Liver (tissue), 9 donors: ENCODE results near the gene DMRTC2. TPM values are rescaled to one million over a fixed set of nuclear protein-coding genes. Genes with fewer than 3 reads are reported as not detected.

Source experiments
- DNase-seq: peaks from one replicate; pipeline ENCODE4 v3.0.0-alpha.2; 2017; ENCODE audit warnings: low spot score
- H3K27ac ChIP-seq, 2 donors: one replicate each; pipeline ENCODE4 v1.7.0; 2013; ENCODE audit warnings: inconsistent platforms in 2 of 2, low read length in 2 of 2, control low read depth in 1 of 2, low read depth in 1 of 2, mild to moderate bottlenecking in 1 of 2
- H3K27me3 ChIP-seq, 4 donors: one replicate each; pipeline versions ENCODE4 v1.6.1 to v1.7.0; 2013; ENCODE audit warnings: low read length in 3 of 4, inconsistent platforms in 1 of 4, mild to moderate bottlenecking in 1 of 4, moderate library complexity in 1 of 4; ENCODE audit not compliant: control insufficient read depth in 4 of 4, insufficient read depth in 4 of 4
- H3K36me3 ChIP-seq, 4 donors: one replicate each; pipeline versions ENCODE4 v1.6.1 to v1.7.0; 2013; ENCODE audit warnings: low read length in 3 of 4, mild to moderate bottlenecking in 3 of 4, low read depth in 1 of 4, moderate library complexity in 1 of 4; ENCODE audit not compliant: control insufficient read depth in 4 of 4, insufficient read depth in 3 of 4
- H3K4me1 ChIP-seq, 4 donors: one replicate each; pipeline versions ENCODE4 v1.6.1 to v1.7.0; 2013; ENCODE audit warnings: low read length in 3 of 4, mild to moderate bottlenecking in 3 of 4, moderate library complexity in 1 of 4; ENCODE audit not compliant: control insufficient read depth in 4 of 4, insufficient read depth in 4 of 4
- H3K4me3 ChIP-seq, 3 donors: one replicate each; pipeline versions ENCODE4 v1.6.1 to v1.7.0; 2013; ENCODE audit warnings: low read length in 3 of 3, control low read depth in 1 of 3, low read depth in 1 of 3, mild to moderate bottlenecking in 1 of 3
- H3K9ac ChIP-seq, 2 donors: one replicate each; pipeline ENCODE4 v1.7.0; 2013; ENCODE audit warnings: low read length in 2 of 2, mild to moderate bottlenecking in 2 of 2, moderate library complexity in 2 of 2, control low read depth in 1 of 2, low read depth in 1 of 2
- H3K9me3 ChIP-seq, 4 donors: one replicate each; pipeline versions ENCODE4 v1.6.1 to v1.7.0; 2013; ENCODE audit warnings: low read length in 3 of 4; ENCODE audit not compliant: control insufficient read depth in 4 of 4
- CTCF ChIP-seq: fragments of 150-350 bp; IDR thresholded peaks from 2 replicates; pipeline ENCODE4 v1.5.1; 2017; ENCODE audit warnings: improper control_type of control experiment, low read depth, low read length; ENCODE audit not compliant: missing input control
- EGR1 ChIP-seq, 2 donors: IDR thresholded peaks; 2 replicates each; pipeline ENCODE4 v1.6.1; 2016 to 2018; ENCODE audit warnings: antibody characterized with exemption in 2 of 2, low read depth in 2 of 2
- FOXA1 ChIP-seq: IDR thresholded peaks from 2 replicates; pipeline ENCODE4 v1.6.1; 2016; ENCODE audit warnings: antibody characterized with exemption
- FOXA2 ChIP-seq: IDR thresholded peaks from 2 replicates; pipeline ENCODE4 v1.6.1; 2016; ENCODE audit warnings: antibody characterized with exemption
- GABPA ChIP-seq, 2 donors: IDR thresholded peaks in 1 of 2; conservative IDR thresholded peaks in 1 of 2; 2 replicates each; pipeline ENCODE4 v1.6.1; 2016; ENCODE audit warnings: antibody characterized with exemption in 2 of 2, mild to moderate bottlenecking in 1 of 2, moderate library complexity in 1 of 2
- HNF4G ChIP-seq: IDR thresholded peaks from 2 replicates; pipeline ENCODE4 v1.6.1; 2016; ENCODE audit warnings: antibody characterized with exemption
- MAX ChIP-seq: IDR thresholded peaks from 2 replicates; pipeline ENCODE4 v1.6.1; 2016; ENCODE audit warnings: antibody characterized with exemption
- NR2F2 ChIP-seq: IDR thresholded peaks from 2 replicates; pipeline ENCODE4 v1.6.1; 2016; ENCODE audit warnings: antibody characterized with exemption
- RAD21 ChIP-seq, 2 donors: IDR thresholded peaks; 2 replicates each; pipeline ENCODE4 v1.6.1; 2016; ENCODE audit warnings: antibody characterized with exemption in 2 of 2, mild to moderate bottlenecking in 2 of 2
- RXRA ChIP-seq, 2 donors: IDR thresholded peaks; 2 replicates each; pipeline ENCODE4 v1.6.1; 2017 to 2018; ENCODE audit warnings: antibody characterized with exemption in 2 of 2, mild to moderate bottlenecking in 1 of 2
- SP1 ChIP-seq: IDR thresholded peaks from 2 replicates; pipeline ENCODE4 v1.6.1; 2018; ENCODE audit warnings: antibody characterized with exemption, mild to moderate bottlenecking
- YY1 ChIP-seq: IDR thresholded peaks from 2 replicates; pipeline ENCODE4 v1.6.1; 2016; ENCODE audit warnings: antibody characterized with exemption, mild to moderate bottlenecking
- WGBS: extraction: QIAGEN DNeasy Blood & Tissue Kit; methylation state at CpG from one replicate; pipeline ENCODE4 v1.1.7; 2013; 5-methylcytosine and 5-hydroxymethylcytosine counted together
- polyA plus RNA-seq, 2 donors: library from polyadenylated mRNA; stranded (reverse) in 1 of 2; unstranded in 1 of 2; fragments of 200-250 nt in 1 of 2; fragments of >200 nt in 1 of 2; fragmentation: Nextera tagmentation in 1 of 2; extraction: Ambion mirVana in 1 of 2; gene quantifications; one replicate each; pipeline versions ENCODE4 v1.2.1 to v1.2.3, GENCODE V29; 2013 to 2015
- total RNA-seq, 2 donors: library from RNA; depleted of rRNA; stranded (reverse); fragments of >200 nt; gene quantifications; one replicate each; pipeline ENCODE4 v1.2.3, GENCODE V29; 2014
- TF ChIP-seq, protein P1 (sequence below): IDR thresholded peaks from 2 replicates; pipeline ENCODE4 v1.6.1; 2016; ENCODE audit warnings: antibody characterized with exemption
- TF ChIP-seq, protein P2 (sequence below): IDR thresholded peaks from 2 replicates; pipeline ENCODE4 v1.6.1; 2016; ENCODE audit warnings: antibody characterized with exemption
- donor health status: healthy.
- donor health status: healthy.
- donor health status: healthy.
- donor health status: healthy.
- donor health status: healthy.

DMRTC2 gene
- total and polyA plus RNA-seq, 4 donors, result not detected

DNA sequence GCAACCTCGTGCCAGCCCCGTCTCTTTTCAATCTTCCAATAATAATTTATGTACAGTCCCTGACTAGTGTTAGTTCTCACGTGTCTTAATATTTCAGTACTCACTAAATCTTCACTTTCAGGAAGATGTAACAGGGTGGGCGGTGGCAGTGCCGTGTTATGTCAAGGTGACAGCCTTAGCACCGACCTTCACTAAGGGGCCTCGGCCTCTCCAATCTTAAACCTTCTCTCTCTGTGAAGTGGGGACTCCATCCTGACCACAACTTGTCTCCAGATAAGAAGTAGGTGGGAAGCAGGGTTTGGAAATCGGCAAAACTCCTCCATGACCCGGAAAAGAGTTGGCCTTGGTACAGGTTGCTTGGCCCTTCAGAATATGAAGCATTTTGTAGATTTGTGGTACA is 17.0 kb downstream of the DMRTC2 start:
- WGBS, result 84% methylated on average over 9 of the region's 9 CpGs
- Histone ChIP-seq H3K4me3 (no peak overlapping the region), H3K4me1 (peaks cover 4 to 30% (median 25%) of the 10 kb centered on the region in 4 donors), H3K27ac (no peak overlapping the region), H3K9ac (no peak overlapping the region), H3K36me3 (peaks cover 9 to 40% (median 37%) of the 10 kb centered on the region in 4 donors), H3K27me3 (no peaks in the 10 kb centered on the region), H3K9me3 (no peaks in the 10 kb centered on the region)
- TF ChIP-seq GABPA (IDR thresholded peaks at IDR 0.05 in 1 of 2, conservative IDR thresholded peaks at IDR 0.05 in 1 of 2) (no peak), FOXA1 (no peak), EGR1 (IDR thresholded peaks at IDR 0.05; ENCODE audit: low read depth in 2 of 2) (no peak), FOXA2 (no peak), RAD21 (IDR thresholded peaks at IDR 0.05) (no peak), YY1 (no peak), RXRA (IDR thresholded peaks at IDR 0.05) (no peak), SP1 (no peak), CTCF (no peak), HNF4G (no peak), MAX (no peak)
- TF ChIP-seq, protein P1, sequence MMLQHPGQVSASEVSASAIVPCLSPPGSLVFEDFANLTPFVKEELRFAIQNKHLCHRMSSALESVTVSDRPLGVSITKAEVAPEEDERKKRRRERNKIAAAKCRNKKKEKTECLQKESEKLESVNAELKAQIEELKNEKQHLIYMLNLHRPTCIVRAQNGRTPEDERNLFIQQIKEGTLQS, result no peak
- TF ChIP-seq, protein P2, sequence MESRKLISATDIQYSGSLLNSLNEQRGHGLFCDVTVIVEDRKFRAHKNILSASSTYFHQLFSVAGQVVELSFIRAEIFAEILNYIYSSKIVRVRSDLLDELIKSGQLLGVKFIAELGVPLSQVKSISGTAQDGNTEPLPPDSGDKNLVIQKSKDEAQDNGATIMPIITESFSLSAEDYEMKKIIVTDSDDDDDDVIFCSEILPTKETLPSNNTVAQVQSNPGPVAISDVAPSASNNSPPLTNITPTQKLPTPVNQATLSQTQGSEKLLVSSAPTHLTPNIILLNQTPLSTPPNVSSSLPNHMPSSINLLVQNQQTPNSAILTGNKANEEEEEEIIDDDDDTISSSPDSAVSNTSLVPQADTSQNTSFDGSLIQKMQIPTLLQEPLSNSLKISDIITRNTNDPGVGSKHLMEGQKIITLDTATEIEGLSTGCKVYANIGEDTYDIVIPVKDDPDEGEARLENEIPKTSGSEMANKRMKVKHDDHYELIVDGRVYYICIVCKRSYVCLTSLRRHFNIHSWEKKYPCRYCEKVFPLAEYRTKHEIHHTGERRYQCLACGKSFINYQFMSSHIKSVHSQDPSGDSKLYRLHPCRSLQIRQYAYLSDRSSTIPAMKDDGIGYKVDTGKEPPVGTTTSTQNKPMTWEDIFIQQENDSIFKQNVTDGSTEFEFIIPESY, result no peak
- no peak for DNase-seq

GRCh38 chr19:41862445-41862986 is 17.7 kb downstream of the DMRTC2 start:
- Histone ChIP-seq H3K4me1 (peaks cover 4 to 30% (median 25%) of the 10 kb centered on the region in 4 donors), H3K27me3 (no peaks in the 10 kb centered on the region), H3K27ac (no peak overlapping the region), H3K36me3 (peaks cover 11 to 44% (median 37%) of the 10 kb centered on the region in 4 donors), H3K9ac (no peak overlapping the region), H3K4me3 (no peak overlapping the region), H3K9me3 (no peaks in the 10 kb centered on the region)
- TF ChIP-seq, protein P2, result no peak
- TF ChIP-seq, protein P1, result no peak
- TF ChIP-seq FOXA1 (no peak), FOXA2 (no peak), RXRA (IDR thresholded peaks at IDR 0.05) (no peak), NR2F2 (no peak), CTCF (no peak), YY1 (no peak), SP1 (no peak), HNF4G (no peak)
- 83% methylated on average over 2 of the region's 2 CpGs for WGBS
- no peak for DNase-seq
